Measurements from ENCODE around the gene HORMAD2. TPM values are rescaled to one million over a fixed set of nuclear protein-coding genes. Genes with fewer than 3 reads are reported as not detected.
A peak's percentile ranks its signal among the peaks of the same experiment; 100 is the strongest.

The HORMAD2 gene
- total and polyA plus RNA-seq, 9 of the 15 experiments (the other 6 are each of a cell fraction or from before 2014, with no cell fraction given), result not detected

DNA sequence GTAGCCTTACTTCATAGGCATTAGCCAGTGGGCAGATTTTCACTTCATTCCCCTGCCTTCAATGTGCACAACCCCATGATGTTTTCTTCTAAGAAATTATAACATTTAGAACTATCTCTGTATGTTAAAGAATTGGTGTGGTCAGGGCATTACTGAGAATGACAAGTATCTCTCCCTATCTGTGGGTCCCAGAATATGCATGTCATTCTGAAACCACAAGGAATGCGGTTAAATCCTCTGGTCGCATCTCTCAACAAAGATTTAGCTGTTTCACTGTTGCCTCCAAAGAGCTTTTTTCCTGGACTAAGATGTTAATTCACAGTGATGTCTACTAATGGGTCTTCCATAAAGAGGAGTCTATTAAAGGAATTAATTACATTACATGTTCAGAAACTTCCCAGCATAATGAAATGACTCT, 103.6 kb downstream of the HORMAD2 start (continued):
- peak; percentile 54; the same call in 1 of the 2 replicates for TF ChIP-seq ZNF24 (IDR thresholded peaks at IDR 0.05)
- peak; percentile 56 for TF ChIP-seq HDAC3 (IDR thresholded peaks at IDR 0.05; ENCODE audit: borderline replicate concordance, partially characterized antibody)
- TF ChIP-seq MTF1 (CRISPR knock-in tag; IDR thresholded peaks at IDR 0.05; ENCODE audit: borderline replicate concordance), result no peak
- no peak for TF ChIP-seq SIN3A (IDR thresholded peaks at IDR 0.05; ENCODE audit: borderline replicate concordance in 2 of 2, control insufficient read depth in 1 of 2, low read depth in 2 of 2, low read length in 2 of 2)
- TF ChIP-seq ZNF695 (CRISPR knock-in tag; IDR thresholded peaks at IDR 0.05), result no peak
- TF ChIP-seq ZNF121 (CRISPR knock-in tag; conservative IDR thresholded peaks at IDR 0.05), result no peak
- TF ChIP-seq NCOA2 (IDR thresholded peaks at IDR 0.05; ENCODE audit: partially characterized antibody in 2 of 2), result no peak
- TF ChIP-seq ZNF445 (CRISPR knock-in tag; IDR thresholded peaks at IDR 0.05; ENCODE audit: low read depth), result no peak
- no peak for TF ChIP-seq BCOR (IDR thresholded peaks at IDR 0.05)
- TF ChIP-seq, protein P1, sequence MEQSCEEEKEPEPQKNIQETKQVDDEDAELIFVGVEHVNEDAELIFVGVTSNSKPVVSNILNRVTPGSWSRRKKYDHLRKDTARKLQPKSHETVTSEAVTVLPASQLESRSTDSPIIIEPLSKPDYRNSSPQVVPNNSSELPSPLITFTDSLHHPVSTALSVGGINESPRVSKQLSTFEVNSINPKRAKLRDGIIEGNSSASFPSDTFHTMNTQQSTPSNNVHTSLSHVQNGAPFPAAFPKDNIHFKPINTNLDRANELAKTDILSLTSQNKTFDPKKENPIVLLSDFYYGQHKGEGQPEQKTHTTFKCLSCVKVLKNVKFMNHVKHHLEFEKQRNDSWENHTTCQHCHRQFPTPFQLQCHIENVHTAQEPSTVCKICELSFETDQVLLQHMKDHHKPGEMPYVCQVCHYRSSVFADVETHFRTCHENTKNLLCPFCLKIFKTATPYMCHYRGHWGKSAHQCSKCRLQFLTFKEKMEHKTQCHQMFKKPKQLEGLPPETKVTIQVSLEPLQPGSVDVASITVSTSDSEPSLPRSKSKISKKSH (CRISPR knock-in tag; IDR thresholded peaks at IDR 0.05), result no peak
- TF ChIP-seq, protein P2, sequence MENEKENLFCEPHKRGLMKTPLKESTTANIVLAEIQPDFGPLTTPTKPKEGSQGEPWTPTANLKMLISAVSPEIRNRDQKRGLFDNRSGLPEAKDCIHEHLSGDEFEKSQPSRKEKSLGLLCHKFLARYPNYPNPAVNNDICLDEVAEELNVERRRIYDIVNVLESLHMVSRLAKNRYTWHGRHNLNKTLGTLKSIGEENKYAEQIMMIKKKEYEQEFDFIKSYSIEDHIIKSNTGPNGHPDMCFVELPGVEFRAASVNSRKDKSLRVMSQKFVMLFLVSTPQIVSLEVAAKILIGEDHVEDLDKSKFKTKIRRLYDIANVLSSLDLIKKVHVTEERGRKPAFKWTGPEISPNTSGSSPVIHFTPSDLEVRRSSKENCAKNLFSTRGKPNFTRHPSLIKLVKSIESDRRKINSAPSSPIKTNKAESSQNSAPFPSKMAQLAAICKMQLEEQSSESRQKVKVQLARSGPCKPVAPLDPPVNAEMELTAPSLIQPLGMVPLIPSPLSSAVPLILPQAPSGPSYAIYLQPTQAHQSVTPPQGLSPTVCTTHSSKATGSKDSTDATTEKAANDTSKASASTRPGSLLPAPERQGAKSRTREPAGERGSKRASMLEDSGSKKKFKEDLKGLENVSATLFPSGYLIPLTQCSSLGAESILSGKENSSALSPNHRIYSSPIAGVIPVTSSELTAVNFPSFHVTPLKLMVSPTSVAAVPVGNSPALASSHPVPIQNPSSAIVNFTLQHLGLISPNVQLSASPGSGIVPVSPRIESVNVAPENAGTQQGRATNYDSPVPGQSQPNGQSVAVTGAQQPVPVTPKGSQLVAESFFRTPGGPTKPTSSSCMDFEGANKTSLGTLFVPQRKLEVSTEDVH (IDR thresholded peaks at IDR 0.05; ENCODE audit: low read depth, partially characterized antibody), result no peak
- peak; percentile 85 to 99 for TF ChIP-seq RCOR1 (IDR thresholded peaks at IDR 0.05; ENCODE audit: borderline replicate concordance in 1 of 2, low read depth in 2 of 2, low read length in 2 of 2)
- no peak for TF ChIP-seq TBP (optimal IDR thresholded peaks at IDR 0.05; ENCODE audit: low read depth, low read length)
- no peak for TF ChIP-seq ZFPM2 (CRISPR knock-in tag; IDR thresholded peaks at IDR 0.05)
- TF ChIP-seq ESRRA (IDR thresholded peaks at IDR 0.05; ENCODE audit: borderline replicate concordance, low read depth), result peak; percentile 98; the same call in 1 of the 2 replicates
- no peak for TF ChIP-seq HOXB6 (CRISPR knock-in tag; IDR thresholded peaks at IDR 0.05; ENCODE audit: borderline replicate concordance)
- peak; percentile 62 for TF ChIP-seq TAL1 (IDR thresholded peaks at IDR 0.05)
- TF ChIP-seq ZNF780A (CRISPR knock-in tag; IDR thresholded peaks at IDR 0.05), result no peak
- no peak for TF ChIP-seq MYNN (IDR thresholded peaks at IDR 0.05)
- TF ChIP-seq MYNN (CRISPR knock-in tag; IDR thresholded peaks at IDR 0.05), result no peak
- TF ChIP-seq ZNF778 (CRISPR knock-in tag; IDR thresholded peaks at IDR 0.05), result no peak
- no peak for TF ChIP-seq ZBED1 (IDR thresholded peaks at IDR 0.05)
- TF ChIP-seq, protein P3, sequence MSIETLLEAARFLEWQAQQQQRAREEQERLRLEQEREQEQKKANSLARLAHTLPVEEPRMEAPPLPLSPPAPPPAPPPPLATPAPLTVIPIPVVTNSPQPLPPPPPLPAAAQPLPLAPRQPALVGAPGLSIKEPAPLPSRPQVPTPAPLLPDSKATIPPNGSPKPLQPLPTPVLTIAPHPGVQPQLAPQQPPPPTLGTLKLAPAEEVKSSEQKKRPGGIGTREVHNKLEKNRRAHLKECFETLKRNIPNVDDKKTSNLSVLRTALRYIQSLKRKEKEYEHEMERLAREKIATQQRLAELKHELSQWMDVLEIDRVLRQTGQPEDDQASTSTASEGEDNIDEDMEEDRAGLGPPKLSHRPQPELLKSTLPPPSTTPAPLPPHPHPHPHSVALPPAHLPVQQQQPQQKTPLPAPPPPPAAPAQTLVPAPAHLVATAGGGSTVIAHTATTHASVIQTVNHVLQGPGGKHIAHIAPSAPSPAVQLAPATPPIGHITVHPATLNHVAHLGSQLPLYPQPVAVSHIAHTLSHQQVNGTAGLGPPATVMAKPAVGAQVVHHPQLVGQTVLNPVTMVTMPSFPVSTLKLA (conservative IDR thresholded peaks at IDR 0.05), result peak in 1 of 2 experiments; percentile 50; a peak in 2 of 4 replicates
- TF ChIP-seq RNF2 (IDR thresholded peaks at IDR 0.05), result 0 out of 2 replicates have a peak, but pooled peaks have one; percentile 51
- peak; percentile 83 for TF ChIP-seq CBFA2T3 (IDR thresholded peaks at IDR 0.05)
- TF ChIP-seq, protein P4, sequence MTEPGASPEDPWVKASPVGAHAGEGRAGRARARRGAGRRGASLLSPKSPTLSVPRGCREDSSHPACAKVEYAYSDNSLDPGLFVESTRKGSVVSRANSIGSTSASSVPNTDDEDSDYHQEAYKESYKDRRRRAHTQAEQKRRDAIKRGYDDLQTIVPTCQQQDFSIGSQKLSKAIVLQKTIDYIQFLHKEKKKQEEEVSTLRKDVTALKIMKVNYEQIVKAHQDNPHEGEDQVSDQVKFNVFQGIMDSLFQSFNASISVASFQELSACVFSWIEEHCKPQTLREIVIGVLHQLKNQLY (CRISPR knock-in tag; conservative IDR thresholded peaks at IDR 0.05), result no peak
